NCI-H2107 (cell line): Measurements from ENCODE around the gene GIGYF1.
A peak's percentile ranks its signal among the peaks of the same experiment; 100 is the strongest.
"Not testable (repeated sequence)": the region's sequence is repeated elsewhere in the genome, so short reads cannot be mapped to it uniquely, and the experiment has no call there.

Source experiments
- DNase-seq: peaks from one replicate; lab custom pipeline; 2025; lab: John Stamatoyannopoulos, UW

Gene GIGYF1

GRCh38 chr7:100671353-100672327 is 22.4 kb downstream of the GIGYF1 start:
- no peak for DNase-seq

GRCh38 chr7:100670074-100670473 is 24.0 kb downstream of the GIGYF1 start:
- DNase-seq: no peak

DNA sequence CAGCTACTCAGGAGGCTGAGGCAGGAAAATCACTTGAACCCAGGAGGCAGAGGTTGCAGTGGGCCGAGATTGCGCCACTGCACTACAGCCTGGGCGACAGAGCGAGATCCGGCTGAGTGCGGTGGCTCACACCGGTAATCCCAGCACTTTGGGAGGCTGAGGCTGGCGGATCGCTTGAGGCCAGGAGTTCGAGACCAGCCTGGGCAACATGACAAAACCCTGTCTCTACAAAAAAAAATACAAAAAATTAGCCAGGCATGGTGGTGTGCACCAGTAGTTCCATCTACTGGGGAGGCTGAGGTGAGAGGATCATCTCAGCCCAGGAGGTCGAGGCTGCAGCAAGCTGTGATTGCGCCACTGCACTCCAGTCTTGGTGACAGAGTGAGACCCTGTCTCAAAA is 24.9 kb downstream of the GIGYF1 start:
- not testable (repeated sequence) for DNase-seq

DNA sequence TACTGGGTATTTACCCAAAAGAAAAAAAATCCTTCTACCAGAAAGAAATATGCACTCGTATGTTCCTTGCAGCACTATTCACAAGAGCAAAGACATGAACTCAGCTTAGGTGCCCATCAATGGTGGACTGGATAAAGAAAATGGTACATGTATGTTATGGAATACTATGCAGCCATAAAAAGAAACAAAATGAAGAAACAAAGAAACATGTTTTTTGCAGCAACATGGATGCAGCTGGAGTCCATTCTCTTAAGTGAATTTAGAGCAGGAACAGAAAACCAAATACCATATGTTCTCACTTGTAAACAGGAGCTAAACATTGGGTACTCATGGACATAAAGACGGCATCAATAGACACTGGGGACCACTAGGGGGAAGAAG is 26.0 kb downstream of the GIGYF1 start:
- DNase-seq: no peak

DNA sequence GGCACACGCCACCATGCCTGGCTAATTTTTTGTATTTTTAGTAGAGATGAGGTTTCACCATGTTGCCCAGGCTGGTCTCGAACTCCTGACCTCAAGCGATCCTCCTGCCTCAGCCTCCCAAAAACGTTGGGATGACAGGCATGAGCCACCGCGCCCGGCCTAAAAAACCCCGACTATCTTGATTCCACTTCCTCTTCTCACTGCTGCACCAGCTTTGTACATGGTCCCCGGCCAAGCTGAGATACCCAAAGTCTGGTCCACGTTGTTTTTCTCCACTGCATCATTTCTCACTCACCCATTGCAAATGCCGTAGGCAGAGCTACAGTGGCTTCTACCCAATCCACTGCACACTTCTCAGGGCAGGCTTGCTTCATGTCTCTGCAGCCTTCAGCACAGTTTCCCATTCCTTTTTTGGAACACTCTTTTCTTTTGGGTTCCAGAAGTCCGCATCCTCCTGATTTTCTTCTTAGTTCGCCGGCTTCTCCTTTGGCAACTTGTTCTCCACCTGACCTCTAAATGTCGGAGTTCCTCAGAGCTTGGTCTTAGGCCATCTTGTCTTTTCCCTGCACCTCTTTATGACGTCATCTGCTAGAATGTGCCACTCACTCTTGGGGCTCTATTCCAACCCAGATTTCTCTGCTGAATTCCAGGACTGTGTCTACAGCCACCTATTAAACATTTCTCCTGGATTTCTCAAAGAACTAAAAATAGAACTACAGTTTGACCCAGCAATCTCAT is 26.6 kb downstream of the GIGYF1 start:
- no peak for DNase-seq

GRCh38 chr7:100665168-100665726 is 28.8 kb downstream of the GIGYF1 start:
- no peak for DNase-seq

DNA sequence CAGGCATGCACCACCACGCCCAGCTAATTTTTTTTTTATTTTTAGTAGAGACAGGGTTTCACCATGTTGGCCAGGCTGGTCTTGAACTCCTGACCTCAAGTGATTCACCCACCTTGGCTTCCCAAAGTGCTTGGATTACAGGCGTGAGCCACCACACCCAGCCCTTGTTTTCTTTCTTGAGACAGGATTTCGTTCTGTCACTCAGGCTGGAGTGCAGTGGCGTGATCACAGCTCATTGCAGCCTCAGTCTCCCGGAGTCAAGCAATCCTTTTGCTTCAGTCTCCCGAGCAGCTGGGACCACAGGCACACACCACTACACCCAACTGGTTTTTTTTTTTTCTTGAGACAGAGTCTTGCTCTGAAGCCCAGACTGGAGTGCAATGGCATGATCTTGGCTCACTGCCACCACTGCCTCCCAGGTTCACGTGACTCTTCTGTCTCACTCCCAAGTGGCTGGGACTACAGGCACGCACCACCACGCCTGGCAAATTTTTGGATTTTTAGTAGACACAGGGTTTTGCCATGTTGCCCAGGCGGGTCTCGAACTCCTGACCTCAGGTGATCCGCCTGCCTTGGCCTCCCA is 31.8 kb downstream of the GIGYF1 start:
- not testable (repeated sequence) for DNase-seq

DNA sequence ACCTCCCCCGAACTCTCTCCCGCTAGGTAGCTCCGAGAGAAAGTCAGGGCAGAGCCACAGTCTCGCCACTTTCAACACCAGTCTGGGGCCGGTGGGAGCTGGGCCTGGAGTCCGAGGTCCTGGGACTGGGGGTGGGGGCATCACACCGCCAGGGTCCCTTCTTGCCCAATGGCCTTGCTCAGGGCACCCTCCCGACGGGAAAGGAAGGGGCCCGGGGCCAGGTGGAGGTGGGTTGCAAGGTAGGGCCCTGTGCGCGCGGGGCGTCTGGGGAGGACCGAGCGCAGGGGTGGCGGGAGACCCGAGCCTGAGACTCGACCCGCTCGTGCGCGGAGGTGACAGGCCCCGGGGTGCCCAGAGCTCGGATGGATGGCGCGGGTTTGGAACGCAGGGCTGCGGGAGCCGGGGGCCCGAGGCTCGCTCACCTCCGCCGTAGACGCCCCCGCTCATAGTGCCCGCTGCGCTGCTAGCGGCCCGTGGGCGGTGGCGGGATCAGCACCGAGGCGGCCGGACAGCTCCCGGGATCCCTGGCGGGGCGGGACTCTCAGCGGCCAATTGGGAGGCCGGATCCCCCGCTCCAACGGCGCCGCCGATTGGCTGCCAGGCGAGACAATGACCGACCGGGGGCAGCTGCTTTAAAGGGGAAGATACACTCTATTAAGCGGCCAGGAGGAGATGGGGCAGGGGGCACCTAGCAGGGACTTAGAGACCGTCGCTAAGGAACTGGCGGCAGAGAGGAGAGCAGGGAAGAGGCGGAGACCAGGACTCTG is 38.0 kb downstream of the GIGYF1 start, which contains the start of gene ACTL6B:
ACTL6B (minus strand) TSS at position 541 of the 767 bp plus-strand sequence; CDS start at position 447, 94 bp downstream.
- peak; percentile 75 for DNase-seq

DNA sequence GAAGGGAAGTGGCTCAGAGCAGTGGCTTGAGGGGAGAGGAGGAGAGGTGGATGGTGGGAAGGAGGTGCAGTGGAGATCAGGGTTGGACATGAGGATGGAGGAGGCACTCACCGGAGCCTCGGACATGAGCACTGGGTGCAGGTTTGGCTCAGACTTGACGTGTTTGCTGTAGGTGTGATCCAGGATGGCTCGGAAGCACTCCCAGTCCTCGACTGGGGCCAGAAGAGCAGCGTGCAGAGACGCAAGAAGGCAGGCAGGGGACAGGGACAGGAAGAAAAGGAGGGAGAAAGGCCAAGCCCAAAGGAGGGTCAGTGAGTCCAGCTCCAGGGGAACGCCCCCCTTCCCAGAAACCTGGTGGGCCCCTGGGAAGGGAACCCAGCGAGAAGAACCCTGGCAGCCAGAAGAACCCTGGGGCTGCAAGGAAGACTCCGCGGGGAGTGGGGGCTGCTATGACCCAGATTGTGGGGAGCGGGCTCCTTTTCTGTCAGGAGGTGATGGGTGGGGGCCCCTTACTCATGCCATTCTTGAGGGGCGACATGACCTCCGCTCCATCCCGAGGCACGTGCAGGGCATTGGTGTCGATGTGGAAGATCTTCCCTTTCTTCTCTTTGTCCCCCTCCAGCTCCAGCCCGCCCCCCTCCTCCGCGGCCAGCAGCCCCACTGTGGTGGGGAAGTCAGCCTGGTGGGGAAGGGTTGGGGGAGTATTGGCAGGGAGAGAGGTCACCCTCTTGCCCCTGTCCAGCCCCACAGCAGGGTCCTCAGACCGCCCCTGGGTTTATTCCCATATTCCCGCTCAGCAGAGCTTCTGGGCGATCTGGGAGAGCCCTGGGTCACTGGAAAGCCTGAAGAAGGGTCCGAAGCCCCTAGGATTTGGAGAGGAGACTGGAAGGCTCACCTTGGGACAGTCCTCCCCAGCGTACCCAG is 38.9 kb downstream of the GIGYF1 start:
- no peak for DNase-seq

- DNase-seq: no peak
Measured at GRCh38 chr7:100649826-100650565, 44.1 kb downstream of the GIGYF1 start.

GRCh38 chr7:100642534-100642907 is 51.5 kb downstream of the GIGYF1 start:
- DNase-seq: no peak

GRCh38 chr7:100641860-100642533 is 52.1 kb downstream of the GIGYF1 start:
- no peak for DNase-seq

DNA sequence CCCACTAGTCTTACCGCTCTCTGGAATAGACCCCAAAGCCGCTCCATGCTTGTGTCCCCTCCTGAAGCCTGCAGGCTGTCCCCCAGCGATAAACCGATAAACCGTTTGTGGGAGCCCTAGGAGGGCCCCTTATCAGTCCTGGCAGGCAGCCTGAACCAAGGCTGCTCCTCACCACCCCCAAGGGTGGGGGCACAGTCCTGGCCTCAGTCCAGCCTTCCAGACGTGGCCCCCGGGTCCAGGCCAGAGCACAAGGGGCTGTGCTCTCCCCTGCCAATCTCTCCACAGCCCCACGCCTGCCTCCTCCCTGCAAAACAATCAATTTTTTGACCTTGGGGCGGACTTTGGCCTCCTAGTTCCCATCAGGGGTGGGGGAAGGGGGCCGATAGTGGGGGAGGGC is 52.6 kb downstream of the GIGYF1 start, which contains the start of gene TFR2:
TFR2 (minus strand) TSS at position 90 of the 397 bp plus-strand sequence; CDS start at position 47, 43 bp downstream.
- no peak for DNase-seq

DNA sequence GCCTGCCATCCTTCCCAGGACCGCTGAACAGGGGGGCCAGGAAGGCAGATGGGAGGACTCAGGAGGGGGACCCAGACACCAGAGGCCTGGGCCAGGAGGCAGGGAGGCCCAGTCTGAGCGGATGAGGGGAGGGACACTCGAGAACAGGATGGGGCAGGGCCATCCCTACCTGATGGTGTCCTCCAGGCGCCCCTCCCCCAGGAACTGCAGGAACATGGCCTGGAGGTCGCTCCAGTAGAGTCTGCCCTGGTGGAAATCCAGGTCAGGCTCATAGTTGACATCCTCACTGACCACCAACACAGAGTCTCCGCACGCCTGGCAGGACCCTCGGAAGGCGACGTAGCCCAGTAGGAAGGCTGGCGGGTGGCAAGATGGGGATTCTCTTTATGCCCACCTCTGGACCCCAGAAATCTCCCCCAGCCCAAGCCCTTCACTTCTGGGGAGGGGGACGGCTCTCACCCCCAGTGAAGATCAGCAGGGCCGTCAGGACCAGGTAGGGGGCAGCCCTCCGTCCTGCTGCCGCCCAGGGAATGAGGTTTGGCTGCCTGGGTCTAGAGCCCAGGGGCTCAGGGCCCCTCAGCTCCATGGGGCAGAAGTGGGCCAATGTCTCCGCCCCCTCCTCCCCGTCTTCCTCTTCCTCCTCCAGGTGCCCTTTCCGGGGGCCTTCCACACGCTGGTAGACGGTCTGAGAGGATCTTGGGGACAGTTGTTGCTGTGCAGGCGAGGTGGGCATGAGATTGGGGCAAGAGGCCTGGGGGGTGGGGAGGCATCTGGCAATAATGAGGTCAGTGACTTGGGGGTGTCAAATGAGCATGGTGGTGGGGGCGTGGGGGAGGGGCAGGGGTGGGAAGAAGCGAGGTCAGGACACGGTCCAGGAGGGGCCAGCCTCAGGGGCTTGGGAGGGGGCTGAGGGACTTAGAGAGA is 53.3 kb downstream of the GIGYF1 start:
- DNase-seq: no peak

DNA sequence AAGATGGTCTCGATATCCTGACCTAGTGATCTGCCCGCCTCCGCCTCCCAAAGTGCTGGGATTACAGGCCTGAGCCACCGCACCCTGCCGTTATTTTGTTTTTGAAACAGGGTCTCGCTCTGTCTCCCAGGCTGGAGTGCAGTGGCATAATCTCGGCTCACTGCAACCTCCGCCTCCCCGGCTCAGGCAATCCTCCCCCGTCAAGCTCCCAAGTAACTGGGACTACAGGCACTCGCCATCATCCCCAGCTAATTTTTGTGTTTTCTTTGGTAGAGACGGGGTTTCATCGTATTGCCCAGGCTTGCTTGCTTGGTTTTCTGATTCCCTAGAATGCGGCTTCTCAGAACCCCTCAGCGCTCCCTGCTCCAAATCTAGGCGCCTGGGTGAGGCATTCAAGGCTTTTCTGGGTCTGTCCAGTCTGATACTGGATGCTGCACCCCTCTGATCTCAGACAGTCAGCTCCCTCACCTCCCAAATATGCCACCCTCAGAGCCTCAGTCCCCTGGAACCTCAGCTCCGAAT is 54.0 kb downstream of the GIGYF1 start:
- no peak for DNase-seq

- DNase-seq: no peak
Measured at GRCh38 chr7:100632951-100633717, 60.9 kb downstream of the GIGYF1 start.

- no peak for DNase-seq
Measured at GRCh38 chr7:100630066-100630465, 64.0 kb downstream of the GIGYF1 start.
